ENCODE data around the gene EPB42.
"Not testable (repeated sequence)": the region's sequence is repeated elsewhere in the genome, so short reads cannot be mapped to it uniquely, and the experiment has no call there.

The EPB42 gene

DNA sequence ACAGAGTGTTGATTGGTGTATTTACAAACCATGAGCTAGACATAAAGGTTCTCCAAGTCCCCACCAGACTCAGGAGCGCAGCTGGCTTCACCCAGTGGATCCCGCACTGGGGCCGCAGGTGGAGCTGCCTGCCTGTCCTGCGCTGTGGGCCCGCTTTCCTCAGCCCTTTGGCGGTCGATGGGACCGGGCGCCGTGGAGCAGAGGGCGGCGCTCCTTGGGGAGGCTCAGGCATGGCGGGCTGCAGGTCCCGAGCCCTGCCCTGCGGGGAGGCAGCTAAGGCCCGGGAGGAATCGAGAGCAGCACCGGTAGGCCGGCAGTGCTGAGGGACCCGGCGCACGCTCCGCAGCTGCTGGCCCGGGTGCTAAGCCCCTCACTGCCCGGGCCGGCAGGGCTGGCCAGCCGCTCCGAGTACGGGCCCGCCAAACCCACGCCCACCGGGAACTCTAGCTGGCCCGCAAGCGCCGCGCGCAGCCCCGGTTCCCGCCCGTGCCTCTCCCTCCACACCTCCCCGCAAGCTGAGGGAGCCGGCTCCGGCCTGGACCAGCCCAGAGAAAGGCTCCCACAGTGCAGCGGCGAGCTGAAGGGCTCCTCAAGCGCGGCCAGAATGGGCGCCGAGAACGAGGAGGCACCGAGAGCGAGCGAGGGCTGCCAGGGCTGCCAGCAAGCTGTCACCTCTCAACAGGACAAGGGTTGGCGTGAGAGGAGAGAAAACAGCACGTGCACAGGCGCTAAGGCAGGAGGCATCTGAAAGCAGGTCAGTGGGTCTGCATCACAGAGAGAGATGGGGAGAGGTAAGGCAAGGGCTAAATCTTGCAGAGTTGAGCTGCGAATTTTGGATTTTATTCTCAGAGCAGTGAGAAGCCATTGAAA lies 5.9 kb upstream of the EPB42 start:
- H2BK5ac ChIP-seq (ENCODE audit: low read length), result no peak overlapping the region
- no CpG with 5 or more reads among the region's 57 CpGs for WGBS, 2 donors (ENCODE audit: extremely low coverage in 2 of 2, insufficient read length in 2 of 2, insufficient replicate concordance in 1 of 2)
- H3K14ac ChIP-seq (ENCODE audit: low read length), result no peak overlapping the region

DNA sequence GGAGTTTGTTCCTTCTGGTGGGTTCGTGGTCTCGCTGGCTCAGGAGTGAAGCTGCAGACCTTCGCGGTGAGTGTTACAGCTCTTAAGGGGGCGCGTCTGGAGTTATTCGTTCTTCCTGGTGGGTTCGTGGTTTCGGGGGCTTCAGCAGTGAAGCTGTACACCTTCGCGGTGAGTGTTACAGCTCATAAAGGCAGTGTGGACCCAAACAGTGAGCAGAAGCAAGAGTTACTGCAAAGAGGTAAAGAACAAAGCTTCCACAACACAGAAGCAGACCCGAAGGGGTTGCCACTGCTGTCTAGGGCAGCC lies 5.1 kb upstream of the EPB42 start:
- not testable (repeated sequence) for H2AK5ac ChIP-seq (ENCODE audit: low read depth, low read length); H3K4ac ChIP-seq (ENCODE audit: low read length); H2BK5ac ChIP-seq (ENCODE audit: low read length); H3K36me3 ChIP-seq (replicated peaks in 1 of 2; ENCODE audit: control insufficient read depth in 2 of 2, insufficient read depth in 2 of 2, low read length in 2 of 2); H4K91ac ChIP-seq (ENCODE audit: low read depth, low read length, poor library complexity); H3K27ac ChIP-seq (replicated peaks; ENCODE audit: low read length); H3K79me1 ChIP-seq (ENCODE audit: low read depth, low read length); H3K14ac ChIP-seq (ENCODE audit: low read length); H3K4me1 ChIP-seq (ENCODE audit: control insufficient read depth in 2 of 2, insufficient read depth in 1 of 2, low read depth in 1 of 2, low read length in 2 of 2); H3K9ac ChIP-seq (ENCODE audit: low read depth, low read length, poor library complexity); H3K4me2 ChIP-seq (ENCODE audit: insufficient read depth, low read length, poor library complexity, severe bottlenecking); H2BK12ac ChIP-seq (ENCODE audit: low read length); H4K8ac ChIP-seq (ENCODE audit: low read depth, low read length); H2BK15ac ChIP-seq (ENCODE audit: low read length); DNase-seq (ENCODE audit: low spot score); H3K18ac ChIP-seq (ENCODE audit: low read length); H3K4me3 ChIP-seq (ENCODE audit: low read length in 2 of 2); H3K23ac ChIP-seq (ENCODE audit: low read depth, low read length, poor library complexity); H2BK120ac ChIP-seq (ENCODE audit: low read depth, low read length); H3K9me3 ChIP-seq (replicated peaks in 1 of 2; ENCODE audit: control insufficient read depth in 2 of 2, insufficient read depth in 1 of 2, low read depth in 1 of 2, low read length in 2 of 2)
- no CpG with 5 or more reads among the region's 12 CpGs for WGBS, 2 donors (ENCODE audit: extremely low coverage in 2 of 2, insufficient read length in 2 of 2, insufficient replicate concordance in 1 of 2)
- H2AFZ ChIP-seq (ENCODE audit: low read length), result peak overlapping the region; percentile 0
- peaks cover 0 to 17% (median 0%) of the 10 kb centered on the region in 3 experiments for H3K27me3 ChIP-seq (ENCODE audit: control insufficient read depth in 3 of 3, insufficient read depth in 3 of 3, low read depth in 1 of 3, low read length in 3 of 3)

More for the DNA sequence above, 5.9 kb upstream of the EPB42 start:
- Histone ChIP-seq H4K91ac (ENCODE audit: low read depth, low read length, poor library complexity) (no peak overlapping the region), H3K9me3 (replicated peaks in 1 of 2; ENCODE audit: control insufficient read depth in 2 of 2, insufficient read depth in 1 of 2, low read depth in 1 of 2, low read length in 2 of 2) (no peaks in the 10 kb centered on the region), H3K18ac (ENCODE audit: low read length) (no peak overlapping the region), H2BK120ac (ENCODE audit: low read depth, low read length) (no peak overlapping the region), H3K4ac (ENCODE audit: low read length) (no peak overlapping the region), H3K36me3 (replicated peaks in 1 of 2; ENCODE audit: control insufficient read depth in 2 of 2, insufficient read depth in 2 of 2, low read length in 2 of 2) (no peaks in the 10 kb centered on the region), H3K4me1 (ENCODE audit: control insufficient read depth in 2 of 2, insufficient read depth in 1 of 2, low read depth in 1 of 2, low read length in 2 of 2) (no peaks in the 10 kb centered on the region), H3K79me1 (ENCODE audit: low read depth, low read length) (no peaks in the 10 kb centered on the region), H3K4me3 (ENCODE audit: low read length in 2 of 2) (no peak overlapping the region), H3K23ac (ENCODE audit: low read depth, low read length, poor library complexity) (no peak overlapping the region), H3K9ac (ENCODE audit: low read depth, low read length, poor library complexity) (peak overlapping the region; percentile 54), H4K8ac (ENCODE audit: low read depth, low read length) (no peak overlapping the region), H3K4me2 (ENCODE audit: insufficient read depth, low read length, poor library complexity, severe bottlenecking) (no peak overlapping the region), H2BK12ac (ENCODE audit: low read length) (no peak overlapping the region), H2AK5ac (ENCODE audit: low read depth, low read length) (no peak overlapping the region), H3K27me3 (ENCODE audit: control insufficient read depth in 3 of 3, insufficient read depth in 3 of 3, low read depth in 1 of 3, low read length in 3 of 3) (peaks cover 0 to 14% (median 0%) of the 10 kb centered on the region in 3 experiments), H2BK15ac (ENCODE audit: low read length) (no peak overlapping the region), H3K27ac (replicated peaks; ENCODE audit: low read length) (no peak overlapping the region), H2AFZ (ENCODE audit: low read length) (no peak overlapping the region)
- no peak for DNase-seq (ENCODE audit: low spot score)

DNA sequence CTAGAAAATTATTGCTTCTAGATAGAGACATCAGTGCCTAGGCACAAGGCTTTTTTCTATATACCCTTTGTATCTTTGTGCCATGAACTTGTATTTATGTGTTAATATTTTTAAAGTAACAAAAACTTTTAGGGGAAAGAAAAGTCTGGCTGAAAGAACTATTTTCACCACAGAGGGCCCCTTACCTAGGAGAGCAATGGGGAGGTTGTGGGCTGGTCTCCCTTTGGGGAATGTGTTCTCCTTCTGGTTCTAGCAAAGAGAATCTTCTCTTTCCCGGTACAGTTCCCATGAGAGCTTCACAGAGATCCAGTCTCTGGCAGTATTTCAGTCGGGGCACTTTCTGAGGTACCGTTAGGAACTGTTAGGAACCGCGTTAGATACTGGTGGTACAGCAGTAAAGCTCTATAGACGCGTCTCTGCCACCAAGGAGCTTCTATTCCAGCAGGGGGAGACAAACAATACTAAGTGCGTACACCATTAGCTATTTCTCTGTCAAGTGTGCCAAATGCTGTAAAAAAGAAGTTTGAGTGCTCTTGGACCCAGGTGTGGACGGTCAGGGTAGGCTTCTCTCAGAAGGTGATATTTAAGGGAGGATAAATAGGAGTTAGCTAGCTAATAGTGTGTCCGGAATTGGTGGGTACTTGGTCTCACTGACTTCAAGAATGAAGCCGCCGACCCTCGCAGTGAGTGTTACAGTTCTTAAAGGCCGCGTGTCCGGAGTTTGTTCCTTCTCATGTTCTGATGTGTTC lies 4.6 kb upstream of the EPB42 start:
- peak; percentile 37 for DNase-seq (ENCODE audit: low spot score)
- Histone ChIP-seq H4K91ac (ENCODE audit: low read depth, low read length, poor library complexity) (no peak overlapping the region), H3K27ac (replicated peaks; ENCODE audit: low read length) (no peak overlapping the region), H3K9me3 (replicated peaks in 1 of 2; ENCODE audit: control insufficient read depth in 2 of 2, insufficient read depth in 1 of 2, low read depth in 1 of 2, low read length in 2 of 2) (no peaks in the 10 kb centered on the region), H3K4me1 (ENCODE audit: control insufficient read depth in 2 of 2, insufficient read depth in 1 of 2, low read depth in 1 of 2, low read length in 2 of 2) (no peaks in the 10 kb centered on the region), H3K4ac (ENCODE audit: low read length) (no peak overlapping the region), H4K8ac (ENCODE audit: low read depth, low read length) (no peak overlapping the region), H3K9ac (ENCODE audit: low read depth, low read length, poor library complexity) (no peak overlapping the region), H2BK5ac (ENCODE audit: low read length) (no peak overlapping the region), H3K4me3 (ENCODE audit: low read length in 2 of 2) (no peak overlapping the region), H3K18ac (ENCODE audit: low read length) (no peak overlapping the region), H2BK12ac (ENCODE audit: low read length) (no peak overlapping the region), H2BK15ac (ENCODE audit: low read length) (no peak overlapping the region), H2BK120ac (ENCODE audit: low read depth, low read length) (no peak overlapping the region), H3K14ac (ENCODE audit: low read length) (no peak overlapping the region), H3K27me3 (ENCODE audit: control insufficient read depth in 3 of 3, insufficient read depth in 3 of 3, low read depth in 1 of 3, low read length in 3 of 3) (peaks cover 0 to 17% (median 0%) of the 10 kb centered on the region in 3 experiments), H3K23ac (ENCODE audit: low read depth, low read length, poor library complexity) (no peak overlapping the region), H2AFZ (ENCODE audit: low read length) (peak overlapping the region; percentile 0), H3K79me1 (ENCODE audit: low read depth, low read length) (no peaks in the 10 kb centered on the region), H3K36me3 (replicated peaks in 1 of 2; ENCODE audit: control insufficient read depth in 2 of 2, insufficient read depth in 2 of 2, low read length in 2 of 2) (no peaks in the 10 kb centered on the region), H3K4me2 (ENCODE audit: insufficient read depth, low read length, poor library complexity, severe bottlenecking) (no peak overlapping the region), H2AK5ac (ENCODE audit: low read depth, low read length) (no peak overlapping the region)
- WGBS, 2 donors (ENCODE audit: extremely low coverage in 2 of 2, insufficient read length in 2 of 2, insufficient replicate concordance in 1 of 2), result no CpG with 5 or more reads among the region's 16 CpGs

DNA sequence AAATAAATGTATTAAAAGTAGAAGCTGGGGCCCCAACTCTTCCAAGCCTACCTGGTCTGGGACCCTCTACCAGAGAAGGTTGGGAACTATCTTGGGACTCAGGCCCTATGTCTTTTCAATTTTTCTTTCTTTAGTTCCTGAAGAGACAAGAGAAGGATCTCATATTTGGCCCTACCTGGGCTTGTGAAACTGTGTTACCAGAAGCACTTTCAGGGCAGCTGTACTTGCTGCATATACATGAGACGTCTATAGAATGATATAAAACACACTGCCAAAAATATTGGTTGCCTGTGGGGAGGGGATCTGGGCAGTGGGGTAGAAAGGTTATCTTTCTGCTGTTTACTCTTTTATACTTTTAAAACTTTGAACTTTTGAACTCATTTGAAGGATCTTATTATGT lies 604 bp upstream of the EPB42 start:
- no peak overlapping the region for H3K14ac ChIP-seq (ENCODE audit: low read length)
- no peaks in the 10 kb centered on the region for H3K36me3 ChIP-seq (replicated peaks in 1 of 2; ENCODE audit: control insufficient read depth in 2 of 2, insufficient read depth in 2 of 2, low read length in 2 of 2)
- H3K4me3 ChIP-seq (ENCODE audit: low read length in 2 of 2), result no peak overlapping the region
- no peak overlapping the region for H3K4me2 ChIP-seq (ENCODE audit: insufficient read depth, low read length, poor library complexity, severe bottlenecking)
- H4K91ac ChIP-seq (ENCODE audit: low read depth, low read length, poor library complexity), result no peak overlapping the region
- DNase-seq (ENCODE audit: low spot score), result no peak
- H3K27me3 ChIP-seq (ENCODE audit: control insufficient read depth in 3 of 3, insufficient read depth in 3 of 3, low read depth in 1 of 3, low read length in 3 of 3), result peaks cover 0 to 12% (median 0%) of the 10 kb centered on the region in 3 experiments
- H3K23ac ChIP-seq (ENCODE audit: low read depth, low read length, poor library complexity), result no peak overlapping the region
- H2AK5ac ChIP-seq (ENCODE audit: low read depth, low read length), result no peak overlapping the region
- no peak overlapping the region for H3K9ac ChIP-seq (ENCODE audit: low read depth, low read length, poor library complexity)
- no peak overlapping the region for H2AFZ ChIP-seq (ENCODE audit: low read length)
- no peak overlapping the region for H2BK12ac ChIP-seq (ENCODE audit: low read length)
- no peaks in the 10 kb centered on the region for H3K79me1 ChIP-seq (ENCODE audit: low read depth, low read length)
- no peak overlapping the region for H2BK5ac ChIP-seq (ENCODE audit: low read length)
- no peak overlapping the region for H2BK15ac ChIP-seq (ENCODE audit: low read length)
- no peaks in the 10 kb centered on the region for H3K9me3 ChIP-seq (replicated peaks in 1 of 2; ENCODE audit: control insufficient read depth in 2 of 2, insufficient read depth in 1 of 2, low read depth in 1 of 2, low read length in 2 of 2)
- WGBS, 2 donors (ENCODE audit: extremely low coverage in 2 of 2, insufficient read length in 2 of 2, insufficient replicate concordance in 1 of 2), result no CpG with 5 or more reads among the region's 1 CpG
- H2BK120ac ChIP-seq (ENCODE audit: low read depth, low read length), result no peak overlapping the region
- H3K4ac ChIP-seq (ENCODE audit: low read length), result no peak overlapping the region
- peaks cover 3% of the 10 kb centered on the region in 2 donors for H3K4me1 ChIP-seq (ENCODE audit: control insufficient read depth in 2 of 2, insufficient read depth in 1 of 2, low read depth in 1 of 2, low read length in 2 of 2)
- H3K27ac ChIP-seq (replicated peaks; ENCODE audit: low read length), result no peak overlapping the region
- H3K18ac ChIP-seq (ENCODE audit: low read length), result no peak overlapping the region
- H4K8ac ChIP-seq (ENCODE audit: low read depth, low read length), result no peak overlapping the region

Data from neuronal stem cell (in vitro differentiated cells).